ENCODE data around the gene IMMP2L.

Gene IMMP2L

DNA sequence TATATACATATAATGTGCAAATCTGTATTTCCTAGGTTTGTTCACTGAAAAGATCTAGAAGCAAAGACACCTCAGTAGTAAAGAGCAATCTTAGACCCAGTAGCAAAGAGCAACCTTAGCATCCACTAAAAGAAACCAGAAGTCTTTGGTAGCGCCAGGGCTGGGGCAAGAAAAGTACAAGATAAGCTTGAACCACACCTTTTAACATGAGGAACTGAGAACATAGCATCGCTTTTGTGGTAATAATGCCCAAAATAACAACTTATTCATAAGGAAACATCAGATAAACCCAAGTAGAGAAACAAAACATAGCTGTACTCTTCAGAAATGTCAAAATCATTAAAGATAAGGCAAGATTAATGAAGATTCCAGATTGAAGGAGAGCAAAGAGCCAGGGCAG lies 173.4 kb downstream of the IMMP2L start:
- FAIRE-seq = no peak

DNA sequence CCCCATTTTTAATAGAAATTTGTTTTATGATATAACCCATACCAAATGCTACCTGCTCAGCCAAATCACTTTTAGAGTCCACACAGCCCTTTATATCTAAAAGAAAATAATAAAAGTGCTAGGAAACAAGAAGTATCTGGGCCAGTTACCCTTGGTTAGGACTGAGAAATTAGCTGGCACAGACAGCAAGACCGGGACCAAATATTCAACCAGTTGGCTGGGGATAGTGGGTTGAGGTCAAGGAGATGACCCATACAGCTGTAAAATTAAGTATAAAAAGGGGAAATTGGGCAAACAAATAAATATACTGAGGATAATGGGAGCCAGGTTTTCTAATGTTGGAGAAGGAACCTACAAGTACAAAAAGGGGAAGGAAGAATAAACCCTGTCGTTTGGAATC lies 174.3 kb downstream of the IMMP2L start:
- no peak for FAIRE-seq

DNA sequence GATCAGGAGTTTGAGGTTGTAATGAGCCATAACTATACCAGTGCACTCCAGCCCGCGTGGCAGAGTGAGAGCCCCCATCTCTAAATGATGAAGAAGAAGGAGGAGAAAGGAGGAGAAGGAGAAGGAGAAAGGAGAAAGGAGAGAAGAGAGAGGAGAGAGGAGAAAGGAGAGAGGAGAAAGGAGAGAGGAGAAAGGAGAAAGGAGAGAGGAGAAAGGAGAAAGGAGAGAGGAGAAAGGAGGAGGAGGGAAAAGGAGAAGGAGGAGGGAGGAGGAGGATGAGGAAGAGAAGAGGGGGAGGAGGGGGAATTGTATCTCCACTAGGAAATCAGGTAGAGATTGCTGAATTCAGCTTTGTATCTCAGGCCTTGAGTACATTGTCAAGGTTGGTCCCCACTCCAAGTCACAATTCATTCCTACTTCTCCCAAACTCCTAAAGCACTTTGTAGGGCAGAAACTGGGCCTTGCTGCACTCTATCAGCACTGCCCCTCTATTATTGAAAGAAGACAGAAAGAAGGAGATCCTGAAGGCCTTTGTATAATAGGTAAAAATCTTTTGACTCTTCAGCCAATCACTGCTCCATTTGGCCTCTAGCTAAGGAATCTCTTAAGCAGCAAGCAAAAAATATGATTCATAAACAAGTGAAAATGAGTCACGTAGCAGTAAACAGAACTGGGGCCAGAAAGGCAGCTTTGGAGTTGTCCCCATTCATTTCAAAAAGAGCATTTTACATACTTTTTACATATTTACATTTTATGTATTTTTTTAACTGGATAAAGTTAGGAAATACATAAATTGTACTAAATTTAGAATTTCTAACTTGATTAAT lies 178.0 kb downstream of the IMMP2L start:
- FAIRE-seq = no peak

DNA sequence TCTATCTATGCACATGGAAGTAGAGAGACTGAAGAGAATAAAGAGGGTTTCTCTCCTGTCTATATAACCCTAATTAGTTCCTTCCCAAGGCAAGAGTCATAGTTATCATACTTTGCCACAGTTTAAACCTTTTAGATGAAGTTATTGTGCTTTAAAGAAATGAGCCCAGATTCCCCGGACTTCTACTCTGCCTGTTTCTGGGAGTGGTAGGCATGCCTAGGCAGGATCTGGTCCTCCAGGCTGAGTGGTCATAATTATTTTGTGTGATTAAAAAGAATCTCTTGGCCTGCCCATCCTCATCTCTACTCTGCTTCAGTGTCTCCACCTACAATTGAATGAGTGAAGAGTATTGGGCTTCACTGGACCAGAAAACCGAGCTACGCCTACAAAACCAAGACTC lies 179.2 kb downstream of the IMMP2L start:
- FAIRE-seq = no peak

DNA sequence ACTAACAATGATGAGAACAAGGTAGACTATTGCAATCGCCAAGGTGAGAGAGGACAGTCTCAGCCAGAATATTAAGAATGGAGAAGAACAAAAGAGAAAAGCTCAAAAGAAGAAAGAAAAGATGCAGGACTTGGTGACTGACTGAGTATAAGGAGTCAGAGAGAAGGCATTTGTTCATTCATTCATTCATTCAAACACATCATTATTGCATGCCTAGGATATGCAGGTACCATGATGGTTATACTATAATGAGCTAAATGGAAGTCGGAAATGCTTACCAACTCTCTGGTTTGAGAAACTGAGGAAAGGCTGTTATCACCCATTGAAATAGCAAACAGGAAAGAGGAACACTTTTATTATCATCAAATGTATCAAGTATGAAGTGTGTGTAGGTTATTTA lies 180.7 kb downstream of the IMMP2L start:
- FAIRE-seq = no peak

DNA sequence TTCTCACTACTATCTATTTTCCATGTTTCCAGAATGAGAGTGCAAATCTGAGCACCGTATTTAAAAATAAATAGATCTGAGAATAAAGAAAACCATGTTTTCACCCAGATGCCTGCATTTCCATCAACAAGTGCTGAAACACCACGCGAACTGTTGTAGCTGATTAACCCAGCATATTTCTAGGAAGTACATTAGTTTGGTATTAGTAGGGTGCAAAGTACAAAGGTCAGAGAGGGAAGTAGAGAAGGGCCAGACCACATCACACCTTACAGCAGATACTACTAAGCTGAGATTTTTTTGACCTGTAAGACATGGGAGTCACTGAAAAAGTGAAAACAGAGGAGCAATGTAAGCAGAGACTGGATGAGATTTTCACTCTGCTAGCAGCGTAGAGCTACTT lies 181.3 kb downstream of the IMMP2L start:
- FAIRE-seq = no peak

DNA sequence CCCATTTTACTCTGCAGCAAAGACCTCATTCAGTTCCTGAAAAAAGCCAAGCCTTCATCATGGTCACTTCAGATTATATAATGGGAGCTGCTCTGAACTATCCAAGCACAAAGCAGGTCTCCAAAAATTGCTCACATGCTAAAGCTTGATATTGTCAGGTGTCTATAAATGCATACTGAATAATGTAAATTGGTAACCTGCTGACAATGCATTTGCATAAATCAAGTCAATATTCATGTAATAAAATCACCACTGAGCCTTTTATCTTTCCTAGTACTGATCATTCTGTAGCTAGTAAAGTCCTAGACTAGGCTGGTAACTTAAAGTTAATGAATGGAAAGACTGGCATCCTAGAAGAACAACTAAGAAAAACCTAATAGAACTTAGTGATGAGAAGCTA lies 188.3 kb downstream of the IMMP2L start:
- FAIRE-seq = no peak

DNA sequence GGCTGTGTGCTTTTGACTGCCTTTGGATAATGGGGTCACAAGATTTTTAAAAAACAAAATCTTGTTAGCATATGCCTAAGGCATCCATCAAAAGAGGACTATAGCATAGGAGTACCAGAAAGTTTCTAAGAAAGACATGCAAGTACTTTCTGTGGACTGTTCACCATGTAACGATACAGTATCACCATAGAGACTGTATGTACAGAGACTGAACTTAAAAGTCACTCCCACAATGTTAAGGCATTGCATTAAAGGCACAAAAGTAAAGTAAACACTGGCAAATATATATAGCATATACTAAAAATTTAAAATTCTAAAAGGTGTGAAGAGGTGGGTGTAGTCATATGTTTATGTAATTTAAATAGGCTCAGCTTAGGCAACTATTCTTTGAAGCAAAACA lies 190.9 kb downstream of the IMMP2L start:
- no peak for FAIRE-seq

DNA sequence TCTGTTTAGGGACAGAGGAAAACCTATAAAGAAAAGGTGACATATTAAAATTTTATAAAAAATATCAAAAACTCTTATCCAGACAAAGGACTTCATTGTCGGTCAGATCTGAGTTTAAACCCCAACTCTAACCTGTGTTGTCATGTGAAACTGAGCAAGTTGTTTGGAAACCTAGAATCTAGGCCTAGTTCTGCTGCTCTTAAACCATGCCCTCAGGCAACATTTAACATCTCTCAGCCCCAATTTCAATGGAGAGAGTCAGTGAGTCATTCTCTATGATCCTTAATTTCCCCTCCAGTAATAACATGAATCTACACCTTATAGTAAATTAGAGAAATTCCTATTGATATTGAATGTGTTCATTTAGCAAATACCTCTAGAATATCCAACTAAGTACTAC lies 192.3 kb downstream of the IMMP2L start:
- no peak for FAIRE-seq

DNA sequence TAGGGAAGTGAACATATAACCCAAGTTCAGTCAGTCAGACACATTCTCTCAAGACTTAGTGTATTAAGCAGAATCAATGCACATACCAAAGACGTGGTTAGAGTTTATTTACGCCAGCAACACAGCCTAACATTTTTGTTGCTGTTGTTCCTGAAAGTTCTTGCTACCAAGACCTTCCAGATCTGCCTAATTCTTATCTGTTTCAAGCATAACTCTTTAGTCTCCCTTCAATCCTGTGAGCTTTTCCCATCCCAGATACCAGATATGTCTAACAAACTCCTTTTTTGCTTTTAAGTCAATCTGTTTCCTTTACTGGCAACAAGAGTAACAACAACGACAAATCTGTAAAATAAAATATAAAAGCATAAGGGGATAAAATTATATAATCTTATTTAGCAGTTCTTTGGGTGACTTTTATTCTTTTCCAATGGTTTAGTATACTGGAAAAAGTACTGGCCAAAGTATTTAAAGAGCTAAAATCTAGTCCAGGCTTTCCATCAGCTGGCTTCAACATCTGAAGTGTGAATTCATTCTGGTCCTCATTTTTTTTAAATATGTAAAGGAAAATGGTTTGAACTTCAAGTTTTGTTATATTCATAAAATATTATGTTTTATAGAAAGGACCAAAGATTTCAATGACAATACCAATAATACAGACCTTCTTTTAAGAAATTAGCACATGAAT lies 193.8 kb downstream of the IMMP2L start:
- peak; percentile 24 for FAIRE-seq

DNA sequence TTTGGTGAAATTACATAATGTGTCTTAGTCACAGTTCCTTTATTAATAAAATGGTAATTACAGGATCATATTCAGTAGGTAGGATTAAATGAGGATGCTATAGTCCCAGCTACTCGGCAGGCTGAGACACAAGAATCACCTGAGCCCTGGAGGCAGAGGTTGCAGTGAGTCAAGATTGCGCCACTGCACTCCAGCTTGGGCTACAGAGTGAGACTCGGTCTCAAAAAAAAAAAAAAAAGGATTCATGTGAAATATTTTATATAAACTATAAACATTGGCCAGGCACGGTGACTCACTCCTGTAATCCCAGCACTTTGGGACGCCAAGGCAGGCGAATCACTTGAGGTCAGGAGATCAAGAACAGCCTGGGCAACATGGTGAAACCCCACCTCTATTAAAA lies 197.9 kb downstream of the IMMP2L start:
- FAIRE-seq = no peak

DNA sequence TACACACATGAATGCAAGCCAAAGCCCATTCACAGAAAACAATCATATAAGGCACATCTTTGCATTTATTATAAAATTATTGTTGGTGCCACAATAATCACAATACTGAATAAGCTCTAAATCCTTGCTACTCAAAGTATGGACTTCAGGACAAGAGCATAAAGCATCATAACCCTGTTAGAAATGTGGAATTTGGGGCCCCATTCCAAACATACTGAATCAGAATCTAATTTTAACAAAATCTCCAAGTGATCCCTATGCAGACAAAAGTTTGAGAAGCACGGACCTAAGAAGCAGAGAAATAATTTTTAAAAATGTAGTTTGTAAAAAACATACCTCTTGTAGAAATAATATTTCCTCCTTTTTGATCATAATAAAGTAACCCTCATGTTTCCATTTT lies 199.2 kb downstream of the IMMP2L start:
- no peak for FAIRE-seq

DNA sequence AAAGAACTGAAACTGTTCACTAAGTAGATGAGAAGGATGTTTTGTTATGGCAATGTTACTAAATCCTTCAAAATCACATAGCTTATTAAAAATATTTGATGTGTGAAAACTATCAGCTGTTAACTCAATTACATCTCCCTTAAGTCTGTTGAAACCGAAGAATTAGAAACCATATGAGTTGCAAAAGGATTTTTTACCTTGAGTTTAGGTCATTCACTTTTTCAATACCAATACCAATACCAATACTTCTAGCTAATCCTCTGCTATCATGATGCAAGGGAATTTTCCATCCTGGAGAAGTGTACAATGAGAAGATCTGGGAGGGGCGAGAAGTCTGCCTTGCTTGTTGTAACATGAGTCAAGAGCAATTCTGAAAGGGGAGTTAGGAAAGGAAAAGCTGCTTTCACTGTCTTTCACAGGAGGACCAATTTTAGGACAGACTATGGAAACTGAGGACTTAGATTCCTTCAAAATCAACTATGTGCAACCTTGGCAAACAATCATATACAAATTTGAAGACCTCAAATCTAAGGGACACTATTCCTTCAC lies 199.7 kb downstream of the IMMP2L start:
- no peak for FAIRE-seq

DNA sequence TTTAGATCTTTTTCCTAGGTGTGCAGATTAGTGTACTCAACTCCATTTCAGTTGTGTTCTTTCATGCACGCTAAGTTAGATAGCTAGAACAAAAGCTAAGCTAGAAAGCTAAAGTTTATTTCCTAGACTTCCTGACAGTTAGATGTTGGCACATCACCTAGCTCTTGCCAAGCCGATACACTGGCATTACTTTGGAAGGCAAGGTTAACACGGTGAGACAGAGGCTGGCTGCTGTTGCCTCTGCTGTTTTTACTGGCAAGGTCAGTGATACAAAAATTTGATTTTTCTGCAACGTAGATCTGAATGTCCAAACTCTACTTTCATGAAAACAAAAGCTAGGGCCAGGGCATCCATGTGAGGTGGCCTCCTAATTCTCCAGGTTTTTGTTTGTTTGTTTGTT lies 203.4 kb downstream of the IMMP2L start:
- FAIRE-seq = no peak

DNA sequence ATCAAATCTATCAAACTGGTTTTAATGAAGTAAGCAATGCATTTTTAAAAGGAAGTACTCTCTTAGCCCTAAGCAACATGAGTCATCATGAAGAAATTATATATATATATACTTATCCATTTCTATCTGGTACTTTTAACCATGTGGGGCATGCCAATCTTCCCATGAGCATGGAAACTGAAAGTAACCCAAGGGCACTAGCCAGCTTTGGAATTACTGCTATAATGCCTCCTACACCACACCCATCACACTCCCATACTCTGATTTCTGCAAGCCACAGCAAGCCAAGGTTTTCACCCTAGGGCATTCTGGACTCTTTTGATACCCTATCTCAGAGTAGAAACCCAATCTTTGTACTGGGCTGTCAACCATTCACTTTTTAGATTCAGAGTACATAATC lies 204.6 kb downstream of the IMMP2L start:
- FAIRE-seq = no peak

DNA sequence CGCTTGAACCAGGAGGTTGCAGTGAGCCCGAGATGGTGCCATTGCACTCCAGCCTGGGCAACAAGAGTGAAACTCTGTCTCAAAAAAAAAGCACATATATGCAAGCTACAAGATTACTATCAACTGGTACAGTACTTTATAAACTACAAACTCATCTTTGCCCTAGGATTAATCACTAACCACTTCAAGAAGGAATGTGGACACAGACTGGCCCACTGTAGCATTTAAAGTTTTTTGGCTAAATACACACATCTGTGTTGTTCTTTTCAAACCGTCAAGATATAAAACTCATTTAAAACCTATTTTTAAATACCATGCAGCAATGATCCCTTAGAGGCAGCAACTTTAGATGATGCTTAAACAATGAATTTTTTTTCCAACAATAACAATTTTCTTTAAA lies 205.4 kb downstream of the IMMP2L start:
- no peak for FAIRE-seq

DNA sequence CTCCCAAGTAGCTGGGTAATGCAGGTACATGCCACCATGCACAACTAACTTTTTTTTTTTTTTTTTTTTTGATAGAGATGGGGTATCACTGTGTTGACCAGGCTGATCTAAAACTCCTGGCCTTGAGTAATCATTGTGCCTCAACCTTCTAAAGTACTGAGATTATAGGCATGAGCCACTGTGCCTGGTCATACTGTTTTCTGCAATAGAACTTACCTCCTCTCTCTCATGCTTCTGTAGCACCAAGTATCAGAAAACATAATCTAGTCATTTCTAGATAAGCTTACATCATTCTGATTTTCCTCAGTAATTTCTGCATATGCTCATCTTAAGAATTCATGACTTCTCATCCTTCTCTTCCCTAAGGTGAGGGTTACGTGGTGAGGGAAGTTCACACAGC lies 210.0 kb downstream of the IMMP2L start:
- no peak for FAIRE-seq

DNA sequence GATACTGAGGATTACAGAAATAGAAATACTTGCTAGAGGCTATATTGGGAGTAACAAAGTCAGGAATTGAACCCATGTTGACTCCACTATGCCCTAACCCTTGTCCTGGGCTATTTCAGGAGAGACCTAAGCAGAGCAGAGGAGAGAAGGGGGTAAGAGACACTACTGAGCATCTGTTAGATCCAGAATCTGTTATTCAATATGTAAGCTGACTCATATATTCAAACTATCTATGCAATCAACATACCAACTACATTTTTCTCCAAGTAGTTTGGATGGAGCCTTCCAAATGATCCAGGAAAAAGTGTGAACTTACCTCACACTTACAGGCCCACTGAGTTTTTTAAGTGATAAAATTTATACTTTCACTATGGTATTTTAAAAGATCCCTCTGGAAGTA lies 216.1 kb downstream of the IMMP2L start:
- FAIRE-seq = no peak

DNA sequence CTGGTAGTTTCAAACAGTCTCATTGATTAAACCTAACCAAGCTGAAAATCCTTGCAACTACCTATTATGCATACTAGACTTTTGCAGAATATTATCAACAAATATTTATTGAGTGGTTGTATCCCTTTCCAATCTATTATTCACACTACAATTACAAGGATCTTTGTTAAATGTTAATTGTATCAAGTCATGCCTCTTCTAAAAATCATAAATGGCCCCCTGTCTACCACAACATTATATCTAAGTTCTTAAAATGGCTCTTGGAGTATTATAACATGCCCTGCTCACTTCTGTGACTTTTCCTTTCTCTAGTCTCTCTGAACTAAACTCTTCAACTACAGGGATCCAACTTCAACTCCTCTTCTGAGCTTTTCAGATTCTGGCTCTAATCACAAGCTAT lies 219.3 kb downstream of the IMMP2L start:
- FAIRE-seq = no peak

DNA sequence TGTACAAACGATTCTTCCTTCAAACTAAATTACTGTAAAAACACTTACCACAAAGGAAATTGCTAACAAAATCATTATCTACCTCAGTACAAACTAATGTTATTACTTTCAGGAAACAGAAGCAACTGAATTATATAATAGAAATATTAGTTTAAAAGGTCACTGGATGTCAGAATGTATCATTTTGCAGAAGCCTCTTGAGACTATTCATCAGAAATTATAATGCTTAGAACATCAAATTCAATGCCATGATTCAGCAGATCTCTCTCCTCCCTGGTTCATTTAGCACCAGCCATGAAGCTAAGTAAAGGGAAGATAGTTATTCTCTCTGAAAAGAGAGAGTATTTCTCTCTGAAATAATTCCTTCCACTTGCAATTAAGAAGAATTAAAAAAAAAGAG lies 223.3 kb downstream of the IMMP2L start:
- FAIRE-seq = no peak

DNA sequence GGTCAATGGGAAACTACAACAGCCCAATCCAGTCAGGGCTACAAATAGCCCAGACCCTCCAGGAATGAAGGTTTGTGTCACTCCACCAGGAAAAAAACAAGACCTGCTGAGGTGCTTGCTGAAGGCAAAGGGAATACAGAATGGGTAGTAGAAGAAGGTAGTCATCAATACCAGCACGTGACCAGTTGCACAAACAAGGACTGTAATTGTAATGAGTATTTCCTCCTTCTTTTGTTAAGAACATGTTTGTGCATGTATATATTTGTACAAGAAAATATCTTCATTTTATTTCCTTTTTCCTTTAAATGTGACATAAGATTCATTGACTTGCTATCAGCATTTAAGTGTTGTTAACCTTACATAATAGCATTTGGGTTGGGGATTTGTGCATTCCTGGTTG lies 229.3 kb downstream of the IMMP2L start:
- no peak for FAIRE-seq

DNA sequence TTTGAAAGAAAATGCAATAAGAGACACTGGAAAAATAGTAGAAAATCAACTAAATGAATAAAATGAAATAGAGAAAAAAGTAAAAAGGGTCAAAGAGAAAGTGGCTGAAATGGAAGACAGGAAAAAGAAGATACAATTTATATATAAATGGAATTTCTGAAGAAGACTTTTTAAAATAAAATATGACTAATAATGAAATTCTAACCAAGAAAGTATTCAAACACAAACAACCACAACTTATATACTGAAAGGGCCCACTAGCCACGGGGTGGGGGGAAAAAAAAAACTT lies 232.1 kb downstream of the IMMP2L start:
- no peak for FAIRE-seq

DNA sequence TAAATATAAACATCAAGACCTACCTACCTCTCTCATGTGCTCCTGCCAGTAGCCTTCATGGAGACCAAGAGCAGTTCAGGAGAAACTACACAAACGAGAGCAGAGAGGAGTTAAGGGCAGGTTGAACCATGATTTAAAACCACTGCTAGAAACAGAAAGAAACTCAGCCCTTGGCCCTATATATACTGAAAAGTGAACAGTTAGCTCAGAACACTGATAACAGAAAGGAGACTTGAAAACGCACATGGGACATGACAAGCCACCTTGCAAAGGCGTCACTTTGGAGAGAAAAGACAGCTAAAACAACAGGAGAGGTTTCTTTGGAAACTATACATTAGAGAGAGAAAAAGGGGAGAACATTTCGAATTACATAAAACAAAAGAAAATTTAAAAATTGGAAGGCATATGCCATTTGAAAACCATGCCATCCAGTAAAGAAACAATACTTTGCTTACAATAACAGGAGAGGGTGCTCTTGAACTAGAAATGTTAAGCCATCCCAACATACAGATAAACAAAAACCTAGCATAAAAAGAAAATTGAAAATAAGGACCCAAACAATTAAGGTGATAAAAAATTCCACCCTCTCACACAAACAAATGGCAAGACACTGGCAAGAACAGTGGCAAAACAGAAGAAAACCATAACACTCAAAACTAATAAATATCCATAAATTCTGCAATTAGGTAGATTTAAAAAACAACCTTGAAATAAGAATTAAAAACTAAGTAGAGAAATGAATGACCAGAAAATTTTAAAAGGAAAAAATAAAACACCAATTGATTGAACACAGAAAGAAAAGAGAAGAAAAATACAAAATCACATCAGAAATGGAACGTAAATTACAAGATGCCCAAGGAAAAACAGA lies 232.7 kb downstream of the IMMP2L start:
- FAIRE-seq = no peak

DNA sequence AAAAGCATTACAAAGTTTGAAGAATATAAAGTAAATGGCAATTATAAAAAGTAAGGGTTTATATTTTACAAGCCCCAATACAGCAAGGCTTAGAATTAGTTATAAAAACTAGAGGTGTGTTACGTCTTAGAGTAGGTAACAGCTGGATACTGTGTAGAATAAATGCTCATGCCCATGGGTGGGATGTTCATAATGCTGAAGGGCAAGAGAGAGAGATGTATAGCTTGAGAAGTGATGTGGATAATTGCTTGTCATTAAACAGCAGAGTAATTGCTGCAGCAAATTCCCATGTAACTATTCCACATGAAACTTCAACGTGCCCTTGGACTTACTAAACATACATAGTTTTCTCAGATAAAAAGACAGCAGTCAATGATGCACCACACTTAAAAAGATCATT lies 233.8 kb downstream of the IMMP2L start:
- no peak for FAIRE-seq
